ENCODE measurements around the gene PPP2R5E. TPM values are rescaled to one million over a fixed set of nuclear protein-coding genes. Genes with fewer than 3 reads are reported as not detected.

Gene PPP2R5E
- total RNA-seq, 1 donor from 2014 or later: 72.0 TPM

GRCh38 chr14:63322472-63322871 is 220.7 kb downstream of the PPP2R5E start:
- H3K9ac ChIP-seq: no peak overlapping the region
- Mint-ChIP-seq H3K36me3 (no peaks in the 10 kb centered on the region), H3K4me3 (no peak overlapping the region), H3K27me3 (ENCODE audit: insufficient read depth, low read depth) (peaks cover 2% of the 10 kb centered on the region), H3K27ac (no peak overlapping the region), H3K9me3 (no peaks in the 10 kb centered on the region), H3K4me1 (peaks cover 4% of the 10 kb centered on the region)
- no peaks in the 10 kb centered on the region for H3K79me2 ChIP-seq (ENCODE audit: low read depth)
- H3K36me3 ChIP-seq: no peaks in the 10 kb centered on the region
- H3K27me3 ChIP-seq: no peaks in the 10 kb centered on the region
- no peak overlapping the region for H3K4me2 ChIP-seq
- no peak for TF ChIP-seq EZH2 (IDR thresholded peaks at IDR 0.05)
- TF ChIP-seq, protein P1, sequence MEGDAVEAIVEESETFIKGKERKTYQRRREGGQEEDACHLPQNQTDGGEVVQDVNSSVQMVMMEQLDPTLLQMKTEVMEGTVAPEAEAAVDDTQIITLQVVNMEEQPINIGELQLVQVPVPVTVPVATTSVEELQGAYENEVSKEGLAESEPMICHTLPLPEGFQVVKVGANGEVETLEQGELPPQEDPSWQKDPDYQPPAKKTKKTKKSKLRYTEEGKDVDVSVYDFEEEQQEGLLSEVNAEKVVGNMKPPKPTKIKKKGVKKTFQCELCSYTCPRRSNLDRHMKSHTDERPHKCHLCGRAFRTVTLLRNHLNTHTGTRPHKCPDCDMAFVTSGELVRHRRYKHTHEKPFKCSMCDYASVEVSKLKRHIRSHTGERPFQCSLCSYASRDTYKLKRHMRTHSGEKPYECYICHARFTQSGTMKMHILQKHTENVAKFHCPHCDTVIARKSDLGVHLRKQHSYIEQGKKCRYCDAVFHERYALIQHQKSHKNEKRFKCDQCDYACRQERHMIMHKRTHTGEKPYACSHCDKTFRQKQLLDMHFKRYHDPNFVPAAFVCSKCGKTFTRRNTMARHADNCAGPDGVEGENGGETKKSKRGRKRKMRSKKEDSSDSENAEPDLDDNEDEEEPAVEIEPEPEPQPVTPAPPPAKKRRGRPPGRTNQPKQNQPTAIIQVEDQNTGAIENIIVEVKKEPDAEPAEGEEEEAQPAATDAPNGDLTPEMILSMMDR (IDR thresholded peaks at IDR 0.05): no peak
- TF ChIP-seq EZH2phosphoT487 (IDR thresholded peaks at IDR 0.05): no peak
- DNase-seq (ENCODE audit: low spot score): no peak
- H3F3A ChIP-seq (ENCODE audit: low read depth): no peaks in the 10 kb centered on the region
- H4K20me1 ChIP-seq (ENCODE audit: low read depth): no peaks in the 10 kb centered on the region
- no peak overlapping the region for H3K4me3 ChIP-seq
- H3K4me1 ChIP-seq: peaks cover 5% of the 10 kb centered on the region
- H3K9me3 ChIP-seq (ENCODE audit: low read depth): no peaks in the 10 kb centered on the region
- H3K27ac ChIP-seq: no peak overlapping the region
- H2AFZ ChIP-seq (replicated peaks): no peak overlapping the region

Small RNA genes within 50 kb of the gene (small RNA-seq; reads per million reads assigned to genes)
- not detected for gene RF00601

Other genes with a start within 250 kb of the PPP2R5E start
- gene GPHB5, start 224.4 kb downstream of the PPP2R5E start, total RNA-seq (ENCODE audit: low replicate concordance): not detected in 2 replicates
- gene WDR89, start 98.5 kb upstream of the PPP2R5E start, total RNA-seq (ENCODE audit: low replicate concordance): 23.3 and 39.0 TPM in 2 replicates
- 7.4 and 9.2 TPM in 2 replicates for gene SGPP1, start 184.7 kb upstream of the PPP2R5E start, total RNA-seq (ENCODE audit: low replicate concordance)